NCI-H2081 (cell line): ENCODE data around the gene SLC35G4.
"Not testable (repeated sequence)": the region's sequence is repeated elsewhere in the genome, so short reads cannot be mapped to it uniquely, and the experiment has no call there.

Source experiments
- DNase-seq, 2 experiments: peaks; one replicate each; lab custom pipeline; 2025; lab: John Stamatoyannopoulos, UW

Gene SLC35G4

GRCh38 chr18:11614042-11614441, 4.6 kb downstream of the SLC35G4 start:
- DNase-seq = not testable (repeated sequence)

GRCh38 chr18:11614981-11615380, 5.6 kb downstream of the SLC35G4 start:
- DNase-seq = not testable (repeated sequence)

DNA sequence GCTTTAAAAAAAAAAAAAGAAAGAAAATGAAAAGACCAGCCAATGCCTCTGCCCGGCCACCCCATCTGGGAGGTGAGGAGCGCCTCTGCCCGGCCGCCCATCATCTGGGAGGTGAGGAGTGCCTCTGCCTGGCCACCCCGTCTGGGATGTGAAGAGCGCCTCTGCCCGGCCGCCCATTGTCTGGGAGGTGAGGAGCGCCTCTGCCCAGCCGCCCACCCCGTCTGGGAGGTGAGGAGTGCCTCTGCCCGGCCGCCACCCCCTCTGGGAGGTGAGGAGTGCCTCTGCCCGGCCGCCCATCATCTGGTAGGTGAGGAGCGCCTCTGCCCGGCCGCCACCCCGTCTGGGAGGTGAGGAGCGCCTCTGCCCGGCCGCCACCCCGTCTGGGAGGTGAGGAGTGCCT, 37.9 kb downstream of the SLC35G4 start:
- DNase-seq = not testable (repeated sequence)

- not testable (repeated sequence) for DNase-seq
Observed at GRCh38 chr18:11647804-11648203, 38.4 kb downstream of the SLC35G4 start.

DNA sequence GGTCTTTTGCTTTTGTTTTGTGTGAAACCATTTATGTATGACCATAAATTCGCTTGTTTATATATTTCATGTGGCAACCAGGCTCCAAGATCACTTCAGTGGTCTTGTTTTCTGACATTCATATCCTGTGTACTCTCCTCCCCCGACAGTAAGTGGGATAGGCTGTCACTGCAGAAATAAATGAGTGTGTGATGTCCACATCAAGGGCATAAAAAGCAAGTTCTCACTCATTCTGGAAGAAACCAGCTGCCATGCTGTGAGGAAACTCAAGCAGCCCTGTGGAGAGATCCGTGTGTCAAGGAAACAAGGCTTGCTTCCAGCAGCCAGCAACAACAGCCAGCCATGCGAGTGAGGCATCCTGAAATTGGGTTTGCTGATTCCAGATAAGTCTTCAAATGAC, 40.4 kb downstream of the SLC35G4 start:
- DNase-seq = no peak

- DNase-seq = no peak
Observed at GRCh38 chr18:11651899-11652298, 42.5 kb downstream of the SLC35G4 start.

GRCh38 chr18:11653521-11653920, 44.1 kb downstream of the SLC35G4 start:
- DNase-seq = no peak

DNA sequence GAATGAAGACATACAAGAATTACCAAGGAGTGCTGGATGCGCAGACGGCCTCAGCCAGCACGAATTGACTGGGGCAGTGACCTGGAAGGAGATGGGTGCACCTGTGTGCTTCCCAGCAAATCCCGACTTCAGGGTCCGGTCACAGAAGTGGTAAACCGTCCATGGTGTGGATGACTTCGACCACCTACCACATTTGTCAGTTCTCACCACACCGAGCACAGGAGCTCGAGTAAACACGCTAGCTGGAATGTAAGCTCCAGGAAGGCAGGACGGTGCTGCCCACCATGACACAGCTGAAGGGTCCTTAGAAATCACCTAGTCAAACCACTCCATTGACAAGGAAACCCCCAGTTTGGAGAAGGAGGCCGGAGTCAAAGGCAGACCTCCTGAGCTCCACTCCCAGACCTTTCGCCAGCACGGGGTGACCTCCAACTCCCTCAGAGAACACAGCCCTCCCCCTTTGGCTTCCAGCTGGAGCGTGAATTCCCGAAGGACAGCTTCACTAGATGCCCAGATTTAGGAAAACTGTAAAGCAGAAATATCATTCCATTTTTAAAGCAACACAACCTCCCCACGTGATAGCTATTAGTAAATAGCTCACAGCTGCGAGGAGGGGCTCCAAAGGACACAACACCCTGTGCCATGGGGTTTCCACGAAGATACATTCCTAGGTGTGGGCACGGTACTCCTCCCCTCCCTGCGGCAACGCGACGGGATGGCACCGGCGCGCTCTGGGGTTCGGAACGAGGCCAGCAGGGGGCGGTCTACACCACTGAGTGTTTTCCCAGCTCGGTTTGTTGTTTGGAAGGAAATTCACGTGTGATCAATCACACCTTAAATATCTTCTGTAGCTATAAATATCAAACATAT, 45.6 kb downstream of the SLC35G4 start:
- no peak for DNase-seq

GRCh38 chr18:11655606-11655932, 46.2 kb downstream of the SLC35G4 start:
- DNase-seq = no peak

DNA sequence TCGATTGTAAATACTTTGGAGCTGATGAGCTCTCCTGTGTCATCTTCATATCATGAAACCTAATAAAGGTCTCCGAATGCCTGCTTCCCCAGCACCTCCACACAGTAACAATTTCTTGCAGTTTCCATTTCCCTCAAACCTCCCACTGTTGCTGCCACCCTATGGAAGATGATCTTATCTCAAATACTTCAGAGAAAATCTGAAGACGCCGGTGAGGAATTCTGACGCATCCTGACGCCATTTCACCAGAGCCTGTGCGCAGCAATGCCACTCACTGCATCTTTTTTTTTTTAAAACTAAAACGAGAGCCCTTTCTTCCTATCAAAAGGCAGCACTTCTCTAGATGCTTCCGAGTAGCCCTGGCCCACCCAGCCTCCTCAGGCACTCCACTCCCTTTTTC, 47.8 kb downstream of the SLC35G4 start:
- no peak for DNase-seq

- no peak for DNase-seq
Observed at GRCh38 chr18:11657554-11657953, 48.2 kb downstream of the SLC35G4 start.

GRCh38 chr18:11658019-11658418, 48.6 kb downstream of the SLC35G4 start:
- no peak for DNase-seq

- no peak for DNase-seq
Observed at GRCh38 chr18:11658989-11659388, 49.6 kb downstream of the SLC35G4 start.
